GM12878 (cell line): ENCODE results near the gene NTMT2. TPM values are rescaled to one million over a fixed set of nuclear protein-coding genes. Genes with fewer than 3 reads are reported as not detected.

Source experiments
- ATAC-seq: fragments of 200-7000 bp; cut with Tn5 transposase; 3 replicates; pipeline ENCODE4 v1.9.1; 2020; ENCODE audit warnings: mild to moderate bottlenecking, moderate library complexity
- BruUV-seq: library from RNA; stranded (reverse); fragments of 400-500 nt; replicated peaks from 2 replicates; lab custom pipeline; 2021; lab: Mats Ljungman, UMichigan
- CTCF ChIA-PET: fragments of 300-600 bp; sonication (Branson Sonifier 250); formaldehyde crosslinking; extraction: SDS; loops from one replicate; lab custom pipeline; 2021; ENCODE audit warnings: inconsistent platforms; lab: Yijun Ruan, JAX
- POLR2A ChIA-PET: fragments of 350-600 bp; formaldehyde crosslinking; extraction: SDS; loops from one replicate; lab custom pipeline; 2021; ENCODE audit warnings: inconsistent platforms; lab: Charles Lee
- RAD21 ChIA-PET: fragments of 300-600 bp; sonication (Branson Sonifier 250); formaldehyde crosslinking; loops from one replicate; lab custom pipeline; 2023; ENCODE audit warnings: antibody characterized with exemption; ENCODE audit not compliant: unreplicated experiment; lab: Charles Lee
- SMC1A ChIA-PET: fragments of 300-600 bp; sonication (Branson Sonifier 250); formaldehyde crosslinking; loops from one replicate; lab custom pipeline; 2023; ENCODE audit not compliant: unreplicated experiment, uncharacterized antibody; lab: Charles Lee
- DNase-seq: peaks from one replicate; pipeline ENCODE4 v3.0.0-alpha.2; 2011; ENCODE audit warnings: low read depth, low spot score
- FAIRE-seq: peaks from 3 replicates; lab custom pipeline; 2011; peaks lifted over from hg19 to GRCh38; lab: Jason Lieb, UNC
- H2AFZ ChIP-seq: 2 replicates; pipeline ENCODE4 v1.6.0; 2011; ENCODE audit warnings: low read depth, low read length, control low read depth; ENCODE audit not compliant: control insufficient read depth
- H3K27ac ChIP-seq: 2 replicates; pipeline ENCODE4 v1.5.1; 2011; ENCODE audit warnings: control low read depth; ENCODE audit not compliant: control insufficient read depth, insufficient read depth
- H3K27me3 ChIP-seq, 2 experiments: replicated peaks in 1 of 2; 2 replicates each; pipeline versions ENCODE4 v1.6.0 to v1.6.1; 2011; ENCODE audit warnings: low read length in 1 of 2; ENCODE audit not compliant: control insufficient read depth in 2 of 2, insufficient read depth in 2 of 2
- H3K36me3 ChIP-seq, 2 experiments: 2 replicates each; pipeline ENCODE4 v1.5.1; 2011; ENCODE audit warnings: low read length in 1 of 2; ENCODE audit not compliant: control insufficient read depth in 2 of 2, insufficient read depth in 2 of 2
- H3K4me1 ChIP-seq: 2 replicates; pipeline ENCODE4 v1.6.1; 2011; ENCODE audit warnings: mild to moderate bottlenecking, low read length, moderate library complexity, mixed read lengths; ENCODE audit not compliant: control insufficient read depth, insufficient read depth
- H3K4me2 ChIP-seq: 2 replicates; pipeline ENCODE4 v1.6.0; 2011; ENCODE audit warnings: control low read depth; ENCODE audit not compliant: control insufficient read depth, insufficient read depth
- H3K4me3 ChIP-seq: fragments of 200-600 bp; sonication (generic); 2 replicates; pipeline ENCODE4 v1.5.1; 2016
- H3K79me2 ChIP-seq: 2 replicates; pipeline ENCODE4 v1.6.0; 2011; ENCODE audit warnings: low read length; ENCODE audit not compliant: control insufficient read depth, insufficient read depth
- H3K9ac ChIP-seq: 2 replicates; pipeline ENCODE4 v1.8.0; 2011; ENCODE audit warnings: low read length, control low read depth, mixed read lengths; ENCODE audit not compliant: control insufficient read depth, insufficient read depth
- H3K9me3 ChIP-seq: replicated peaks from 3 replicates; pipeline ENCODE4 v1.5.1; 2011; ENCODE audit warnings: mild to moderate bottlenecking, low read length; ENCODE audit not compliant: control insufficient read depth, insufficient read depth
- H4K20me1 ChIP-seq: 2 replicates; pipeline ENCODE4 v1.6.0; 2011; ENCODE audit not compliant: control insufficient read depth, insufficient read depth
- E2F4 ChIP-seq: IDR thresholded peaks from 2 replicates; pipeline ENCODE4 v1.6.1; 2012; ENCODE audit warnings: low read depth, low read length, improper control_type of control experiment
- EP300 ChIP-seq, 2 experiments: fragments of 150-350 bp in 1 of 2; IDR thresholded peaks; 2 replicates each; pipeline ENCODE4 v1.6.1; 2011 to 2012; ENCODE audit warnings: low read depth in 2 of 2, low read length in 2 of 2, borderline replicate concordance in 1 of 2, improper control_type of control experiment in 1 of 2, inconsistent platforms in 1 of 2; ENCODE audit not compliant: control insufficient read depth in 1 of 2
- ESRRA ChIP-seq: IDR thresholded peaks from 2 replicates; pipeline ENCODE4 v1.6.1; 2012; ENCODE audit warnings: mild to moderate bottlenecking, low read length, improper control_type of control experiment
- IRF4 ChIP-seq: IDR thresholded peaks from 2 replicates; pipeline ENCODE4 v1.6.1; 2011; ENCODE audit warnings: low read depth, low read length
- NKRF ChIP-seq: fragments of 450-650 bp; conservative IDR thresholded peaks from 2 replicates; pipeline ENCODE4 v1.6.1; 2017; ENCODE audit warnings: mild to moderate bottlenecking, moderate library complexity
- POU2F2 ChIP-seq: IDR thresholded peaks from 3 replicates; pipeline ENCODE4 v1.6.1; 2011; ENCODE audit warnings: low read depth, mild to moderate bottlenecking, low read length, borderline replicate concordance
- REST ChIP-seq: IDR thresholded peaks from 2 replicates; pipeline ENCODE4 v1.6.1; 2012; ENCODE audit warnings: mild to moderate bottlenecking, low read depth, low read length
- WGBS: methylation state at CpG from one replicate; pipeline ENCODE4 v1.1.6; 2016; ENCODE audit warnings: low lambda C conversion rate; ENCODE audit not compliant: insufficient replicate concordance, insufficient coverage; ENCODE audit errors: missing lambda C conversion rate; 5-methylcytosine and 5-hydroxymethylcytosine counted together
- in situ Hi-C: fragments of 300-500 bp; cut with MboI; formaldehyde crosslinking; loops from 9 replicates; pipeline ENCODE4 v1.14.3; 2018; ENCODE audit warnings: mixed read lengths
- intact Hi-C: fragments of 100-400 bp; cut with micrococcal nuclease; formaldehyde crosslinking; loops from one replicate; pipeline ENCODE4 v1.14.2; 2022; ENCODE audit not compliant: unreplicated experiment
- polyA plus RNA-seq, 11 experiments: library from polyadenylated mRNA; depleted of rRNA in 4 of 11; unstranded in 6 of 11; stranded (reverse) in 5 of 11; fragments of >200 nt; fragmentation: Nextera tagmentation in 4 of 11; fragmentation: Illumina TruSeq in 1 of 11; extraction: Ambion mirVana in 4 of 11; extraction: Trizol in 1 of 11; gene quantifications; 1 replicate in 1 of 11; 2 replicates in 10 of 11; pipeline versions ENCODE4 v1.2.1 to v1.2.3, GENCODE V29; 2011 to 2016; ENCODE audit warnings: inconsistent platforms in 2 of 11, missing spikeins in 2 of 11, low read depth in 1 of 11
- total RNA-seq, 4 experiments: library from RNA; depleted of rRNA in 3 of 4; stranded (reverse); fragments of >200 nt in 3 of 4; fragmentation: Illumina TruSeq in 1 of 4; extraction: Trizol in 1 of 4; gene quantifications; 2 replicates each; pipeline versions ENCODE4 v1.2.1 to v1.2.3, GENCODE V29; 2013 to 2021

The NTMT2 gene
- total and polyA plus RNA-seq, 10 of the 15 experiments (the other 5 are each of a cell fraction or from before 2014, with no cell fraction given), result not detected

GRCh38 chr1:170114906-170115305, 30.9 kb upstream of the NTMT2 start:
- in situ Hi-C loops (no loop called here), intact Hi-C loops (no loop called here)
- Histone ChIP-seq H3K36me3 (no peaks in the 10 kb centered on the region), H3K4me1 (no peaks in the 10 kb centered on the region), H3K9ac (no peak overlapping the region), H2AFZ (no peak overlapping the region), H4K20me1 (no peaks in the 10 kb centered on the region), H3K4me3 (no peak overlapping the region), H3K79me2 (no peaks in the 10 kb centered on the region), H3K27me3 (no peaks in the 10 kb centered on the region), H3K4me2 (no peak overlapping the region), H3K27ac (no peak overlapping the region), H3K9me3 (no peaks in the 10 kb centered on the region)
- POLR2A ChIA-PET, result no interaction called here
- RAD21 ChIA-PET, result no interaction called here
- FAIRE-seq, result no peak
- no TSS peak for BruUV-seq
- no peak for DNase-seq
- WGBS, result 4% methylated on average over 2 of the region's 2 CpGs
- TF ChIP-seq POU2F2 (no peak), E2F4 (no peak), REST (peak; percentile 82), NKRF (no peak), ESRRA (no peak), IRF4 (no peak), EP300 (IDR thresholded peaks at IDR 0.05; ENCODE audit: borderline replicate concordance in 1 of 2, control insufficient read depth in 1 of 2, low read depth in 2 of 2, low read length in 2 of 2) (no peak)
- no peak for ATAC-seq
- CTCF ChIA-PET, result no interaction called here
- SMC1A ChIA-PET, result interaction anchor here (1.3 kb wide), 2 partner anchors 13 to 59 kb away, joined by 3 to 4 read pairs; no protein-coding TSS in a partner anchor
